ENCODE data around the gene PGAM2. TPM values are rescaled to one million over a fixed set of nuclear protein-coding genes. Genes with fewer than 3 reads are reported as not detected.
A peak's percentile ranks its signal among the peaks of the same experiment; 100 is the strongest.

Gene PGAM2
- total and polyA plus RNA-seq, 2 donors: 5.7 to 31.0 TPM

DNA sequence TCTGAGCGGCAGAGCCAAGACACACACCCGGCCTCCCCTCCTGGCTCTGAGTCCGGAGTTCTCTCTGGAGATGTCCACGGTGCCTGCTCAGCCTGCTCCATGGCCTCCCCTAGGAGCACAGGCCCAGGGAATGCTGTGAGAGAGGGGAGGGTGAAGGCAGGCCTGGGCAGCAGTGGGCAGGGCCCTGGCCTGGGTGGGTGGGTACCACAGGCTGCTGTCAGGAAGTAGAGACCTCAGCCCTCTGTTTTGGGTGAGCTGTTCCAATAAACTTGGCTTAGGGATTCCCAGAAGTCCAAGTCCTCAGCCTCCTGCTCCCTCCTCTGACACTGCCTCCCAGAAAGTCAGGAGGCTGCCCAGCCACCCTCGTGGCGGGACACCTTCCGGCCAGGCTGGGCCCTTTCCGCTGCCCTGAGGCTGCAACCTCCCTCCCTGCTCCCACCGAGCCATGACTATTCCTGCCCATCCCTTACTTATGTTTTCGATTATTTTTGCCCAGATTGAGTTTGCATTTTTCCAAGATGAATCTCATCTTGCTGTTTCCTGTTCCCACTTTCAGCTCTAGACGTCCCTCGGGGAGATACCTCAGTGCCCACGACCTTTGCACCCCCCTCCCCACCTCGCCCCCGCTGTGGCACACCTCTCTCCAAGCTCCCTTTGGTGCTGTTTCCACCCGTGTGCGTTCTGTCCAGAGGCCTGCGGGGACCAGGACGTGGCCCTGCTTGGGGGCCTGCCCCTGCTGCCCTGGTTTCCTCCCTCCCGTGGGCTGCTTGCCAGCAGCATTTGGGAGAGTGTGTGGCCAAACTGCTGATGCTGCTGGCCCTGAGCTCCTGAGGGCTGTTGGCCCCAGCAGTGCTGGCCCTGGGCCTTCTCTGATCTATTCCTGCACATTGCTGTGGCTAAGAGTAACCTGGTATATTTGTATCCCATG lies 22.8 kb upstream of the PGAM2 start:
- Histone ChIP-seq H3K9me3 (ENCODE audit: control insufficient read depth in 2 of 2, insufficient read depth in 1 of 2, low read length in 1 of 2) (peaks cover 0 to 9% of the 10 kb centered on the region in 2 donors), H3K4me3 (ENCODE audit: low read length in 2 of 2) (no peak overlapping the region)
- 92% methylated on average over 20 of the region's 20 CpGs for WGBS

DNA sequence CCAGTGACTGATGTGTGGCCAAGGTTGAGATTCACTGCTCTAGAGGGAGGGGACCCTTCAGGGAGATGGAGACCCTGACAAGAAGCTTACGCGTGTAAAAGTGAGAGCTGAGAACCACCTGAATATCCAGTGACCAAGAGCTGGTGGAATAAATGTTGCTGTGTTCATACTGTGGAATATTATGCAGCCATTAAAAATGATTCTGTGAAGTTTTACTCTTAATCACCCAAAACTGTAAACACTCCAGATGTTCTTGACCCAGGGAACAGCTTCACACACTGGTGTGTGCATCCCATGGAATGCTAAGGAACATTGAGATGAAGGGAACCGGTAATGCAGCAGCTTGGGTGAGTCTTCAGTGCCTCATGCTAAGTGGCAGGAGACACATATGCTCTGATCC lies 21.3 kb upstream of the PGAM2 start:
- peaks cover 0 to 4% of the 10 kb centered on the region in 2 donors for H3K9me3 ChIP-seq (ENCODE audit: control insufficient read depth in 2 of 2, insufficient read depth in 1 of 2, low read length in 1 of 2)
- DNase-seq (ENCODE audit: low read depth in 6 of 9, low spot score in 9 of 9): no peak
- H3K27ac ChIP-seq (ENCODE audit: low read depth in 1 of 2, low read length in 1 of 2): no peak overlapping the region
- WGBS: 100% methylated on average over 3 of the region's 3 CpGs
- H3K4me1 ChIP-seq (ENCODE audit: control insufficient read depth in 2 of 2, insufficient read depth in 2 of 2, low read length in 2 of 2): peaks cover 11 to 50% of the 10 kb centered on the region in 2 donors
- H3K27me3 ChIP-seq (ENCODE audit: control insufficient read depth in 2 of 2, insufficient read depth in 1 of 2, low read length in 1 of 2): no peaks in the 10 kb centered on the region
- no peak overlapping the region for H3K4me3 ChIP-seq (ENCODE audit: low read length in 2 of 2)
- H3K36me3 ChIP-seq (ENCODE audit: control insufficient read depth in 2 of 2, insufficient read depth in 2 of 2, low read length in 1 of 2): no peaks in the 10 kb centered on the region

More for the DNA sequence above, 22.8 kb upstream of the PGAM2 start:
- Histone ChIP-seq H3K27ac (ENCODE audit: low read depth in 1 of 2, low read length in 1 of 2) (peak overlapping the region in 1 of 2 donors; percentile 62), H3K36me3 (ENCODE audit: control insufficient read depth in 2 of 2, insufficient read depth in 2 of 2, low read length in 1 of 2) (no peaks in the 10 kb centered on the region), H3K27me3 (ENCODE audit: control insufficient read depth in 2 of 2, insufficient read depth in 1 of 2, low read length in 1 of 2) (no peaks in the 10 kb centered on the region), H3K4me1 (ENCODE audit: control insufficient read depth in 2 of 2, insufficient read depth in 2 of 2, low read length in 2 of 2) (peaks cover 23 to 66% of the 10 kb centered on the region in 2 donors)
- DNase-seq (ENCODE audit: low read depth in 6 of 9, low spot score in 9 of 9): no peak

DNA sequence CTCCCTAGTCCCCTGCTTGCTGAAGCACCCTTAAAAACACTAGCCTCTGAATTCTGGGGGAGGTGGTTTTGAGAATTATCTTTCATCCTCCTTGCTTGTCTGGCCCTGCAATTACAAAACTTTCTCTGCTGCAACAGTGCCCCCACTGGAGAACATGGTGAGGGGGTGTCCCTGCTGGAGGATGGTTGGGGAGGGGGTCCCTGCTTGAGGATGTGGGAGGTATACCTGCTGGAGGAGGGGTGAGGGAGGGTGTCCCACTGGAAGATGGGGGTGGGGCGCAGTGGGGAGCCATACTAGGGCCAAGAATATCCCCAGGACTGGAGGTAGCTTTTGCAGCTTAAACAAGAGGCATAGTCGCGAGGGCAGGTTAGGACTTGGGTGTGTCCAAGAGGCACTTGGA lies 20.2 kb upstream of the PGAM2 start:
- Histone ChIP-seq H3K4me1 (ENCODE audit: control insufficient read depth in 2 of 2, insufficient read depth in 2 of 2, low read length in 2 of 2) (peaks cover 20 to 55% of the 10 kb centered on the region in 2 donors), H3K27ac (ENCODE audit: low read depth in 1 of 2, low read length in 1 of 2) (peak overlapping the region in 1 of 2 donors; percentile 68), H3K9me3 (ENCODE audit: control insufficient read depth in 2 of 2, insufficient read depth in 1 of 2, low read length in 1 of 2) (peaks cover 0 to 4% of the 10 kb centered on the region in 2 donors), H3K27me3 (ENCODE audit: control insufficient read depth in 2 of 2, insufficient read depth in 1 of 2, low read length in 1 of 2) (no peaks in the 10 kb centered on the region), H3K4me3 (ENCODE audit: low read length in 2 of 2) (no peak overlapping the region), H3K36me3 (ENCODE audit: control insufficient read depth in 2 of 2, insufficient read depth in 2 of 2, low read length in 1 of 2) (peaks cover 5 to 6% of the 10 kb centered on the region in 2 donors)
- WGBS: 96% methylated on average over 3 of the region's 3 CpGs
- DNase-seq (ENCODE audit: low read depth in 6 of 9, low spot score in 9 of 9): peak in 1 of 9 donors; percentile 70

DNA sequence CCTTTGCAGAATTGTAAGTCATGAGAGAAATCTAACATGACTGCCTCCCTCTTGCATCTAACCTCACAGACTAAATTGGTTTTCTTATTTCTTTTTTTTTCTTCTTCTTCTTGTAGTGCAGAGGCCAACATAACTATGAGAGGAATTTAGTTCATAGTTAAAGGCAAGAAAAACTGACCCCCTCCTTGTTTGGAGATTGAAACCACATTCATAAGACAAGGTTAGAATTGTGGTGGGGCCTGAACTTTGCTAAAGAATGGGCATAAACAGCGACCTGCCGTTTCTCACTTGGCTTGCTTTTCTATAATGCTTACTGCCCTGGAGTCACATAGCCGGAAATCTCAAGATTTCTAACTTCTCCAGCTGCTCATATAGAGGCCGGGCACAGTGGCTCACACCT lies 19.3 kb upstream of the PGAM2 start:
- Histone ChIP-seq H3K27ac (ENCODE audit: low read depth in 1 of 2, low read length in 1 of 2) (peak overlapping the region; percentile 36 to 68), H3K4me3 (ENCODE audit: low read length in 2 of 2) (no peak overlapping the region), H3K4me1 (ENCODE audit: control insufficient read depth in 2 of 2, insufficient read depth in 2 of 2, low read length in 2 of 2) (peaks cover 23 to 64% of the 10 kb centered on the region in 2 donors), H3K9me3 (ENCODE audit: control insufficient read depth in 2 of 2, insufficient read depth in 1 of 2, low read length in 1 of 2) (peaks cover 0 to 4% of the 10 kb centered on the region in 2 donors), H3K36me3 (ENCODE audit: control insufficient read depth in 2 of 2, insufficient read depth in 2 of 2, low read length in 1 of 2) (peaks cover 13 to 14% of the 10 kb centered on the region in 2 donors), H3K27me3 (ENCODE audit: control insufficient read depth in 2 of 2, insufficient read depth in 1 of 2, low read length in 1 of 2) (no peaks in the 10 kb centered on the region)
- WGBS: 82% methylated on average over 4 of the region's 4 CpGs
- no peak for DNase-seq (ENCODE audit: low read depth in 6 of 9, low spot score in 9 of 9)

DNA sequence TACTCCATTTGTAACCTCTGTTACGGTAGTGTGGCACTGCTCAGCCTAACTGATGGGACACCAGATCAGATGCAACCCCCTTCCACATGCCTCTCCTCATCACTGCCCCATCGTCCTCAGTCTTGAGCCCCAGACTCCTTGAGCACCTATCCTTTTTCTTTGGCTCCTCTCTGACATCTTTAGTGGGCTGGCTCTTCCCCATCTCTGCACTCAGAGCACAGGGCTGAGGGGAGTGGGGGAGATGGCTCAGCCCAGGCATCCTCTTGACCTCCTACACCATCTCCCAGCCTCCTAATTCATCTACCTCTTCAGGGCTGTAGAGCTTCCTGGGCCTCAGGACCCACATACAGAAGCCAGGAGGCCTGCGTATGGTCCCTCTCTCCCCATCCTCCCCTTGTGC lies 18.4 kb upstream of the PGAM2 start:
- DNase-seq (ENCODE audit: low read depth in 6 of 9, low spot score in 9 of 9): no peak
- H3K27me3 ChIP-seq (ENCODE audit: control insufficient read depth in 2 of 2, insufficient read depth in 1 of 2, low read length in 1 of 2): no peaks in the 10 kb centered on the region
- H3K27ac ChIP-seq (ENCODE audit: low read depth in 1 of 2, low read length in 1 of 2): peak overlapping the region in 1 of 2 donors; percentile 67
- no peak overlapping the region for H3K4me3 ChIP-seq (ENCODE audit: low read length in 2 of 2)
- H3K36me3 ChIP-seq (ENCODE audit: control insufficient read depth in 2 of 2, insufficient read depth in 2 of 2, low read length in 1 of 2): peaks cover 21 to 23% of the 10 kb centered on the region in 2 donors
- WGBS: 96% methylated on average over 3 of the region's 3 CpGs
- H3K9me3 ChIP-seq (ENCODE audit: control insufficient read depth in 2 of 2, insufficient read depth in 1 of 2, low read length in 1 of 2): peaks cover 0 to 4% of the 10 kb centered on the region in 2 donors
- H3K4me1 ChIP-seq (ENCODE audit: control insufficient read depth in 2 of 2, insufficient read depth in 2 of 2, low read length in 2 of 2): peaks cover 23 to 70% of the 10 kb centered on the region in 2 donors

- no peaks in the 10 kb centered on the region for H3K27me3 ChIP-seq (ENCODE audit: control insufficient read depth in 2 of 2, insufficient read depth in 1 of 2, low read length in 1 of 2)
- H3K9me3 ChIP-seq (ENCODE audit: control insufficient read depth in 2 of 2, insufficient read depth in 1 of 2, low read length in 1 of 2): peaks cover 0 to 4% of the 10 kb centered on the region in 2 donors
- DNase-seq (ENCODE audit: low read depth in 6 of 9, low spot score in 9 of 9): peak; percentile 83 to 99 (median 97)
- under 1% methylated on average over 54 of the region's 54 CpGs for WGBS
- peaks cover 33 to 34% of the 10 kb centered on the region in 2 donors for H3K36me3 ChIP-seq (ENCODE audit: control insufficient read depth in 2 of 2, insufficient read depth in 2 of 2, low read length in 1 of 2)
- H3K27ac ChIP-seq (ENCODE audit: low read depth in 1 of 2, low read length in 1 of 2): peak overlapping the region; percentile 74 to 90
- peak overlapping the region; percentile 51 to 89 for H3K4me3 ChIP-seq (ENCODE audit: low read length in 2 of 2)
- H3K4me1 ChIP-seq (ENCODE audit: control insufficient read depth in 2 of 2, insufficient read depth in 2 of 2, low read length in 2 of 2): peaks cover 26 to 71% of the 10 kb centered on the region in 2 donors
Observed at GRCh38 chr7:44082541-44083207, 17.3 kb upstream of the PGAM2 start.

GRCh38 chr7:44081266-44081748 lies 15.9 kb upstream of the PGAM2 start:
- H3K27me3 ChIP-seq (ENCODE audit: control insufficient read depth in 2 of 2, insufficient read depth in 1 of 2, low read length in 1 of 2): no peaks in the 10 kb centered on the region
- peaks cover 0 to 3% of the 10 kb centered on the region in 2 donors for H3K9me3 ChIP-seq (ENCODE audit: control insufficient read depth in 2 of 2, insufficient read depth in 1 of 2, low read length in 1 of 2)
- peak in 2 of 9 donors; percentile 46 to 73 for DNase-seq (ENCODE audit: low read depth in 6 of 9, low spot score in 9 of 9)
- peak overlapping the region; percentile 78 to 97 for H3K27ac ChIP-seq (ENCODE audit: low read depth in 1 of 2, low read length in 1 of 2)
- peaks cover 26 to 75% of the 10 kb centered on the region in 2 donors for H3K4me1 ChIP-seq (ENCODE audit: control insufficient read depth in 2 of 2, insufficient read depth in 2 of 2, low read length in 2 of 2)
- 58% methylated on average over 9 of the region's 9 CpGs for WGBS
- peaks cover 46 to 48% of the 10 kb centered on the region in 2 donors for H3K36me3 ChIP-seq (ENCODE audit: control insufficient read depth in 2 of 2, insufficient read depth in 2 of 2, low read length in 1 of 2)
- peak overlapping the region; percentile 86 to 89 for H3K4me3 ChIP-seq (ENCODE audit: low read length in 2 of 2)

DNA sequence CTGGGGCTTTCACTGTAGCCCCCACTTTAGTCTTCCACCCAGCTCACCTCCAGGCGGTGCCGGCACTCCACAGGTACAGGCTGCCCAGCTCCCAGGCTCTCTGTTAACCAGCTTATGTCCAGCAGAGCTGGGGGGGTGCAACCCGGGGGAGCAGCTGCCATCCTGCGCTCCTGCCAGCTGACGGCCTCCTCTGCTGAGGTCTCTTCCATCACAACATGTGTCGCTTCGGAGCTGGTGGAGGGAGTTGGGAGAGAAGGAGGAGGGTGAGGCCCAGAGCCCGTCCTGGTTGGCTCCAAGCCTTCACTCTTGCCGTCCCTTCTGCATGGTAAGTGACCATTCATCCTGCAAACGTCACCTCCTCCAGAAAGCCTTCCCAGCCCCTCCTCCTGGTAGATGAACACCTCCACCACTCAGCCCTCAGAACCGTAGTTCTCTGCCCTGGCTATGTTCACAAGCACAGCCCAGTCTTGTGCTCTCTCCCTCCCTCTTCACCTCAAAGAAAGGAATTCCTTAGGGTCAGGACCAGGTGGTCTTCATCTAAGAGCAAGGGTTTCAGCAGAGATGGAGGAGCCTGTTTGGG lies 15.4 kb upstream of the PGAM2 start:
- no peak for DNase-seq (ENCODE audit: low read depth in 6 of 9, low spot score in 9 of 9)
- H3K36me3 ChIP-seq (ENCODE audit: control insufficient read depth in 2 of 2, insufficient read depth in 2 of 2, low read length in 1 of 2): peaks cover 52 to 53% of the 10 kb centered on the region in 2 donors
- peak overlapping the region; percentile 78 to 97 for H3K27ac ChIP-seq (ENCODE audit: low read depth in 1 of 2, low read length in 1 of 2)

More for the DNA sequence above, 15.4 kb upstream of the PGAM2 start:
- H3K4me3 ChIP-seq (ENCODE audit: low read length in 2 of 2): peak overlapping the region; percentile 86 to 89
- H3K27me3 ChIP-seq (ENCODE audit: control insufficient read depth in 2 of 2, insufficient read depth in 1 of 2, low read length in 1 of 2): no peaks in the 10 kb centered on the region
- no peaks in the 10 kb centered on the region for H3K9me3 ChIP-seq (ENCODE audit: control insufficient read depth in 2 of 2, insufficient read depth in 1 of 2, low read length in 1 of 2)
- peaks cover 26 to 72% of the 10 kb centered on the region in 2 donors for H3K4me1 ChIP-seq (ENCODE audit: control insufficient read depth in 2 of 2, insufficient read depth in 2 of 2, low read length in 2 of 2)
- 95% methylated on average over 11 of the region's 11 CpGs for WGBS
